HG03354 (cell line): Measurements from ENCODE around the gene WNT7A.
A peak's percentile ranks its signal among the peaks of the same experiment; 100 is the strongest.
"Not testable (repeated sequence)": the region's sequence is repeated elsewhere in the genome, so short reads cannot be mapped to it uniquely, and the experiment has no call there.

ENCODE experiments used
- ATAC-seq: cut with Tn5 transposase; IDR thresholded peaks from one replicate; pipeline ENCODE4 v1.9.1; 2021; ENCODE audit warnings: mild to moderate bottlenecking; ENCODE audit not compliant: unreplicated experiment, poor library complexity, severe bottlenecking

Gene WNT7A

GRCh38 chr3:13879946-13880810 lies at the start of gene WNT7A:
TSS of gene WNT7A (minus strand) at chr3:13880071. CDS start at chr3:13879816, 255 bp downstream.
- peak; percentile 58 for ATAC-seq

- not testable (repeated sequence) for ATAC-seq
These were observed 48.9 kb upstream of the WNT7A start for GRCh38 chr3:13928741-13929140.

GRCh38 chr3:13927295-13927694 lies 47.4 kb upstream of the WNT7A start:
- ATAC-seq = no peak

- ATAC-seq = no peak
These were observed 36.5 kb upstream of the WNT7A start for GRCh38 chr3:13916375-13916774.

- no peak for ATAC-seq
These were observed 22.9 kb upstream of the WNT7A start for GRCh38 chr3:13902648-13903238.

GRCh38 chr3:13901935-13902584 lies 22.2 kb upstream of the WNT7A start:
- ATAC-seq = no peak

GRCh38 chr3:13898346-13898745 lies 18.5 kb upstream of the WNT7A start:
- no peak for ATAC-seq

- peak; percentile 43 for ATAC-seq
These were observed 16.7 kb upstream of the WNT7A start for GRCh38 chr3:13896473-13897154.

- ATAC-seq = peak; percentile 99
These were observed 15.6 kb upstream of the WNT7A start for GRCh38 chr3:13895155-13896105.

- ATAC-seq = no peak
These were observed 14.9 kb upstream of the WNT7A start for GRCh38 chr3:13894807-13895154.

GRCh38 chr3:13894096-13894806 lies 14.4 kb upstream of the WNT7A start:
- ATAC-seq = no peak

GRCh38 chr3:13892304-13892703 lies 12.4 kb upstream of the WNT7A start:
- ATAC-seq = no peak

GRCh38 chr3:13891492-13892073 lies 11.7 kb upstream of the WNT7A start:
- no peak for ATAC-seq

- no peak for ATAC-seq
These were observed 11.1 kb upstream of the WNT7A start for GRCh38 chr3:13891017-13891392.

GRCh38 chr3:13890377-13891016 lies 10.6 kb upstream of the WNT7A start:
- no peak for ATAC-seq

GRCh38 chr3:13888576-13888975 lies 8.7 kb upstream of the WNT7A start:
- ATAC-seq = no peak

GRCh38 chr3:13887495-13888300 lies 7.8 kb upstream of the WNT7A start:
- ATAC-seq = no peak
